Measurements from ENCODE around the gene ENO2.

Gene ENO2

DNA sequence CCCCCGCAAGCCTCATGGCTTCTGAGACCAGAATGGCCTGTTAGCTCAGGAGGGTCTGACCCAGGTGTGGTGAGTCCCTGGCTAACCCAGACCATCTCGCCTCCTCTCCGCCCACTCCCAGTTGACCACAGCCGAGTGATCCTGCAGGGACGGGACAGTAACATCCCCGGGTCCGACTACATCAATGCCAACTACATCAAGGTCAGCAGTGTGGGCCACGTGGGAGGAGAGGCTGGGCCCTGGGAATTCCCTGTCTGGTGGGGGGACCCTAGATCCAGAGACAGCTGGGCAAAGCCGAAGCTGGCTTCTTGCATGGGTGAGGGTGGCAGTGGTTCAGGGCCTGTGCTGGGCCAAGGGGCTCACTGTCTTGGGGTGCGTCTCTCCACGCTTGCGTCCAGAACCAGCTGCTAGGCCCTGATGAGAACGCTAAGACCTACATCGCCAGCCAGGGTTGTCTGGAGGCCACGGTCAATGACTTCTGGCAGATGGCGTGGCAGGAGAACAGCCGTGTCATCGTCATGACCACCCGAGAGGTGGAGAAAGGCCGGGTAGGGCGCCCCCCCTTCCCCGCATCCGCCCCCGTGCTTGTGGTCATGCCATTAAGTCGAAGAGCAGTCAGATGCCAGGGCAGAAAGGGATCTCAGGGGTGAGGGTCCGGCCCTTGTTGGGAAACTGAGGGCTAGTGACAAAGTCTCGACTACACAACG, 41.8 kb downstream of the ENO2 start:
- Mint-ChIP-seq H3K4me1 (ENCODE audit: low read depth in 2 of 2) (peaks cover 83 to 87% of the 10 kb centered on the region in 2 donors), H3K27me3 (no peaks in the 10 kb centered on the region), H3K9me3 (no peaks in the 10 kb centered on the region), H3K27ac (peak overlapping the region; percentile 98 to 99), H3K4me3 (peak overlapping the region; percentile 98), H3K36me3 (ENCODE audit: insufficient read depth) (peaks cover 100% of the 10 kb centered on the region)
- ATAC-seq (replicated peaks) (no peak), DNase-seq (peak in 1 of 3 experiments; percentile 49)

DNA sequence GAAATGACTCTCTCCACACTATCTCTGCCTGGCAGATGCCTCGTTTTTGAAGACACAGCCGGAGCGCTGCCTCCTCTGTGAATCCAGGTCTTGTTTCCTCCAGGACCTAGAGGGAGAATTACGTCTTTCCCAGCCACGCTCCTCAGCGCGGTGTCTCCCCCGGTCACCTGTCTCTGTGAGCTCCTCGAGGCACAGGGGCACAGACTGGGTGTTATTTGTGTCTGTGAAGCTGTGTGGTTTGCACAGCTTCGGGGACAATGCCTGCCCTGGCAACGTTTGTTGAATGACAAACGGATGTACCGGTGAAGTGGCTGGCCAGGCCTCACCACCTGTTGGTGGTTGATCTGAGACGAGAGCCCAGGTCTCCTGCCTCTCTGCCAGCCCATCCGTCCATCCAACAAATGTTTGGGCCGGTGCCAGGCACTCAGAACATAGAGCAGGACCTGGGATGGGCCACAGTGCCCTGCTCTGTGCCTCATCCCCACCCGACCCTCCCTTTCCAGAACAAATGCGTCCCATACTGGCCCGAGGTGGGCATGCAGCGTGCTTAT, 42.8 kb downstream of the ENO2 start:
- H3K4me1 Mint-ChIP-seq (ENCODE audit: low read depth in 2 of 2): peaks cover 90 to 91% of the 10 kb centered on the region in 2 donors
- peaks cover 99% of the 10 kb centered on the region for H3K36me3 Mint-ChIP-seq (ENCODE audit: insufficient read depth)
- H3K27ac Mint-ChIP-seq: peak overlapping the region; percentile 98 to 99
- H3K27me3 Mint-ChIP-seq: no peaks in the 10 kb centered on the region
- DNase-seq: peak in 2 of 3 experiments; percentile 57 to 59
- H3K4me3 Mint-ChIP-seq: peak overlapping the region; percentile 98
- ATAC-seq (replicated peaks): peak; percentile 27
- no peaks in the 10 kb centered on the region for H3K9me3 Mint-ChIP-seq

DNA sequence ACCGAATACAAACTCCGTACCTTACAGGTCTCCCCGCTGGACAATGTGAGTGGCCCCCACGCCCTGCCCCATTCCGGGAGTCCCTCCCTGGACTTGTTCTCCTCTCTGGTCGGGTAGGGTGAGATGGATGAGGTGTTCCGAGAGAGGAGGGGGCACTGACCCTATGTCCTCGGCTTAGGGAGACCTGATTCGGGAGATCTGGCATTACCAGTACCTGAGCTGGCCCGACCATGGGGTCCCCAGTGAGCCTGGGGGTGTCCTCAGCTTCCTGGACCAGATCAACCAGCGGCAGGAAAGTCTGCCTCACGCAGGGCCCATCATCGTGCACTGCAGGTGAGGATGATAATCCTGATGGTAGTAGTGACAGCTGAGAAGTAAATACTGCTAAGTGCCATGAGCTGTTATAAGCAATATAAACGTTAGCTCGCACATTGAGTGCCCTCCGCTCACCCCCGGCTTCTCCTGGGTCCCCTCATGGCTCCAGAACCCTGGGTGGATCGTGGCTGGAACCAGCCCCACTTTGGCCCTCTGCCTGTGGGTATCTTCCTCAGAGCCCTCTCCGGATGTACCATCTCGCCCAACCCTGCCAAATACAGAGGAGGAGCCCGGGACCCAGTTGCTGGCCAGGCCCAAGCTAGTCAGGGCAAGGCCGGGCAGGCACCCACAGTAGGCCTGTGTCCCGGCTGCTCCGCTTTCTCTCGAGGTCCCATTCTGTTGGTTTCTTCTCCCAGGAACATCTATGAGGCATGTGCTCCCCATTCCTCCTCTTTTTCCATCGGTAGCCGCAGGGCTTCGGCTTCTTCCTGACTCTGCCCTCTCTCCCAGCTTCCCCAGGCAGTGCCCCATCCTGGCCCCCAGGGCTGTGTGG, 43.6 kb downstream of the ENO2 start:
- DNase-seq: no peak
- peaks cover 92% of the 10 kb centered on the region for H3K36me3 Mint-ChIP-seq (ENCODE audit: insufficient read depth)
- ATAC-seq (replicated peaks): no peak
- no peaks in the 10 kb centered on the region for H3K9me3 Mint-ChIP-seq
- peaks cover 84% of the 10 kb centered on the region in 2 donors for H3K4me1 Mint-ChIP-seq (ENCODE audit: low read depth in 2 of 2)
- H3K27me3 Mint-ChIP-seq: no peaks in the 10 kb centered on the region
- peak overlapping the region; percentile 98 to 99 for H3K27ac Mint-ChIP-seq
- peak overlapping the region; percentile 98 for H3K4me3 Mint-ChIP-seq

DNA sequence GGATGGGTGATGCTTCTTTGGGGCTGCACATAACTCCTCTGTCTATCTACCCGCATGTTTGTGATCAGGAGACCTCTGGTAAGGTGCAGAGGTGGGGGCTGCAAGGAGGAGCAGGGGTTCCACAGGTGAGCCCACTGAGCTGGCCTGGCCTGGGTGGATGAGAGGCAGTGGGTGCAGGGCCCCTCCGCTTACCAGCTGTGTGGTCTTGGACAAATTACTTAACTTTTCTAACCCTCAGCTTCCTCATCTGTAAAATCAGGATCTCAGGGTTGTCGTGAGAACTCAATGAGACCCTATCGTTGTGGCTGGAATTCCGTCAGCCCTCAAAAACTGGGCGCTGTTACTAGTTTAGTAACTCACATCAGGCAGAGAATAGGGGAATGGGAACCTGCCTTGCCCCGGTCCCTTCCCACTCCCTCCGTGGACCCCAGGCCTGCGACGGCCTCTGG, 44.3 kb downstream of the ENO2 start:
- H3K4me3 Mint-ChIP-seq: peak overlapping the region; percentile 98
- ATAC-seq (replicated peaks): no peak
- H3K36me3 Mint-ChIP-seq (ENCODE audit: insufficient read depth): peaks cover 85% of the 10 kb centered on the region
- H3K27me3 Mint-ChIP-seq: no peaks in the 10 kb centered on the region
- no peak for DNase-seq
- H3K9me3 Mint-ChIP-seq: no peaks in the 10 kb centered on the region
- peak overlapping the region; percentile 98 to 99 for H3K27ac Mint-ChIP-seq
- H3K4me1 Mint-ChIP-seq (ENCODE audit: low read depth in 2 of 2): peaks cover 80% of the 10 kb centered on the region in 2 donors

DNA sequence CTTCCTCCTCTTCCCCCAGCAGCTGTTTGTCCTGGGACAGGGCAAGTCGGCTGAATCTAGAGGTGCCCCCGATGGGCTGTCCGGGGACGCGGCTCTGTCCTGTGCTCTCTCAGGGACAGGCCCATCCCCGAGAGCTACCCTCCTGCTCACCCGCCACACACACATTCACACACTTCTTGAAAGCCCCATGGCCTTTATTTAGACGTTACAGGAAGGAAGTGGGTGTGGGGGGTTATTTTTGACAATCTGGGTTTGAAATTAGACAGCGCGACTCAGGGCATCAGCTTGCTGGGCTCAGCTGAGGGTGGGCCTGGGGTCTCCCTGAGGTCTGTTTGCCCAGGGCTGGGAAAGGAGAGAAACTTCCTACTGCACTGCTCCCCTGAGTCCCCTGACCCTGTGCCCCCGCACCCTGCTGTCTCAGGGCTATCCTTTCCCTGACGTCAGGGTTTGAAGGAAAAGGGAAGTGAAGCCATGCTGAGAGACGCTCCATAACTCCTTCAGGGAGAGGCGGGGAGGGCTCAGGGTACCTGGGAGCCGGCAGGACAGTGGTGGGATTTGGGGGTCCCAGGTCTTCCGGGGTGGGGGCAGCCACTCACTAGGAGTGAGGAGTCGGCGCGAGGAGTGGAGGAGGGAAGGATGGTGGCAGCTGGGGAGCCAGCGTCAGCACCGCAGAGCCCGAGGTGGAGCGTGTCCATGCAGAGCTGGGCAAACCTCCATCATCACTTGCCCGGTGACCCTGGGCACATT, 44.9 kb downstream of the ENO2 start:
- Mint-ChIP-seq H3K27ac (peak overlapping the region; percentile 98 to 99), H3K4me1 (ENCODE audit: low read depth in 2 of 2) (peaks cover 74 to 77% of the 10 kb centered on the region in 2 donors), H3K9me3 (no peaks in the 10 kb centered on the region), H3K36me3 (ENCODE audit: insufficient read depth) (peaks cover 79% of the 10 kb centered on the region), H3K27me3 (no peaks in the 10 kb centered on the region), H3K4me3 (peak overlapping the region; percentile 98)
- ATAC-seq (replicated peaks): peak; percentile 60
- peak; percentile 68 to 77 (median 77) for DNase-seq

DNA sequence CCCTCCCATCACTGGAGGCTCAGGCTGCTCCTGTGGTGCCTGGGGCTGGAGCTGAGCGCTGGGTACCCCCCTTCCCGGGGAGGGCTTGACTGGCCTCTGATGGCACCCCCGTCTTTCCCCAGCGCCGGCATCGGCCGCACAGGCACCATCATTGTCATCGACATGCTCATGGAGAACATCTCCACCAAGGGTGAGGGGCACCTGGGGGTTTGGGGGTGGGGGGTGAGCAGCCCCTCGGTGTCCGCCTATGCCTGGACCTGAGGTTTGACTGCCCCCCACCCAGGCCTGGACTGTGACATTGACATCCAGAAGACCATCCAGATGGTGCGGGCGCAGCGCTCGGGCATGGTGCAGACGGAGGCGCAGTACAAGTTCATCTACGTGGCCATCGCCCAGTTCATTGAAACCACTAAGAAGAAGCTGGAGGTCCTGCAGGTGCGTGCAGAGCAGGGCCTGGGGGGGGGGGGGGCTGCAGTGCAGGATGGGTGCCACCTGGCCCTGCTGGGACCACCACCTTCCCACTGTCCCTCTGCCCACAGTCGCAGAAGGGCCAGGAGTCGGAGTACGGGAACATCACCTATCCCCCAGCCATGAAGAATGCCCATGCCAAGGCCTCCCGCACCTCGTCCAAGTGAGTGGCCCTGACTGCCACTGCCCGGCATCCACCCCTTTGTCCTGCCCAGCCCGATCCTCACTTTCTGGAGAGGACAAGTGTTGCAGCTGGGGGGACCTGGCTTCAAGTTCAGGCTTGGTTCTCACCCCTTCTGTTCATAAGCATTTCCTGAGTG, 45.6 kb downstream of the ENO2 start:
- ATAC-seq (replicated peaks): no peak
- H3K4me1 Mint-ChIP-seq (ENCODE audit: low read depth in 2 of 2): peaks cover 68 to 73% of the 10 kb centered on the region in 2 donors
- H3K27me3 Mint-ChIP-seq: no peaks in the 10 kb centered on the region
- peak overlapping the region; percentile 99 for H3K27ac Mint-ChIP-seq
- H3K4me3 Mint-ChIP-seq: peak overlapping the region; percentile 98
- H3K9me3 Mint-ChIP-seq: no peaks in the 10 kb centered on the region
- DNase-seq: no peak
- H3K36me3 Mint-ChIP-seq (ENCODE audit: insufficient read depth): peaks cover 72% of the 10 kb centered on the region

DNA sequence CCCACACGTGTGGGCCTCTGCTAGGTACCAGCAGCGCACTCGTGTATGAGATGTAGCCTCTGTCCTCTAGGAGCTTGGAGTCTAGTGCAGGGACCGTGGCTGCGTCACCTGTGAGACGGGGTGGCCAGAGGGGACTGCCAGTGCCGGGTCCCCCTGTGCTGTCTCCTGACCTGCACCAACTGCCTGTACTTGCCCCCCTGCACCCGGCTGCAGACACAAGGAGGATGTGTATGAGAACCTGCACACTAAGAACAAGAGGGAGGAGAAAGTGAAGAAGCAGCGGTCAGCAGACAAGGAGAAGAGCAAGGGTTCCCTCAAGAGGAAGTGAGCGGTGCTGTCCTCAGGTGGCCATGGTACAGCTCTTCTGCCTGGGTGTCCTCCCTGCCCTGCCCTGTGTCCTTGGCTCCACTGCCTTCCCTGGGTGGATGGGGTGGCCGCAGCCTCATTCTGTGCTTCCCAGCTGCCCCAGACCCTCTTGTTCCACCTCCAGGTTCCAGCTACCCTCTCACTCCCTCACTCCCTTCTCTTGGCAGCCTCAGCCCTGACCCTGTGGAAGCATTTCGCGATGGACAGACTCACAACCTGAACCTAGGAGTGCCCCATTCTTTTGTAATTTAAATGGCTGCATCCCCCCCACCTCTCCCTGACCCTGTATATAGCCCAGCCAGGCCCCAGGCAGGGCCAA, 46.4 kb downstream of the ENO2 start:
- ATAC-seq (replicated peaks) (peak; percentile 6), DNase-seq (no peak)
- Mint-ChIP-seq H3K4me3 (peak overlapping the region; percentile 87 to 98), H3K36me3 (ENCODE audit: insufficient read depth) (peaks cover 72% of the 10 kb centered on the region), H3K4me1 (ENCODE audit: low read depth in 2 of 2) (peaks cover 66 to 70% of the 10 kb centered on the region in 2 donors), H3K27ac (peak overlapping the region; percentile 99), H3K9me3 (no peaks in the 10 kb centered on the region), H3K27me3 (no peaks in the 10 kb centered on the region)

DNA sequence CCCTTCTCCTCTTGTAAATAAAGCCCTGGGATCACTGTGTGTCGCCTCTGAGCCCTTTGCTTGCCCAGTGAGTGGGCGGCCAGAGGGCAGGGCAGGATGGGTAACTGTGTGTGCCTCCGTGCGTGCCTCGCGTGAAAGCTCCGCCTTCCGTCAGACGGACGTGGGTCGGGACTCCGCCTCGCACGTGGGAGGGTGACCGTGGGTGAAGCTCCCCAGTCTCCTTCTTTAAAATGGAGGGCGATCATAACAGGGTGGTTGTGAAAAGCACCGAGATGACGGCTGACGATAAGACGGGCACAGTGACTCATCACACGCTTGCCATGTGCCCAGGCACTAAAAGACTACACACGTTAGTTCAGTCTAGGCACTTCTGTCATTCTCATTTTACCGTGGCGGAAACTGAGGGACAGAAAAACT, 46.9 kb downstream of the ENO2 start:
- DNase-seq: peak; percentile 83 to 87 (median 86)
- Mint-ChIP-seq H3K27ac (peak overlapping the region; percentile 99), H3K4me3 (peak overlapping the region; percentile 87 to 98), H3K27me3 (no peaks in the 10 kb centered on the region), H3K9me3 (no peaks in the 10 kb centered on the region), H3K4me1 (ENCODE audit: low read depth in 2 of 2) (peaks cover 60 to 64% of the 10 kb centered on the region in 2 donors), H3K36me3 (ENCODE audit: insufficient read depth) (peaks cover 72% of the 10 kb centered on the region)
- peak; percentile 77 for ATAC-seq (replicated peaks)

DNA sequence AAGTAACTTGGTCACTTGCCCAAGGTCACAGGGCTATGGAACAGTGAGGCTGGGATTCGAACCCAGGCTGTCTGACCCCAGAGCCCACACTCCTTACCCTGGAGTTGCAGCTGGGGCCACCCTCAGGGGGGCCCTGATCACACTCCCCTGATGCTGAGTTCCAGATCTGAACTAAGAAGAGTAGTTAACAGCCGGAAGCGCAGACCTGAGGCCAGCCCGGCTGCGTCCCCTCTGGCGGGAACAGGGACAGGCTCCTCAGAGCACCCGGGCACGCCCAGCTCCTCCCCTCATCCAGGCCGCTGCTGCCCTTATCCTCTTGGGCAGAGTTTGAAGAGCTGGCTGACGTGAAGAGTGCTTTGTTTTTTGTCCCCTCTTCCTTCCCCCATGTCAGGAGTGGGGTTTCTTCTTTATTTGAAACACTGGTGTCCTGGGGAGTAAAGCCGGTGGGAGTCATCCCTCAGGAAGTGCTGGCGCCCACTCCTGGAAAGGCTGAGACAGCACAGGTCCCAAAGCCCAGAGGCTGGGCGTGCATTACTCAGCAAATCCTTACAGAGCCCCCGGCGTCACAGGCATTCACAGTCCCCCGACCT, 47.4 kb downstream of the ENO2 start:
- peaks cover 55 to 59% of the 10 kb centered on the region in 2 donors for H3K4me1 Mint-ChIP-seq (ENCODE audit: low read depth in 2 of 2)
- H3K36me3 Mint-ChIP-seq (ENCODE audit: insufficient read depth): peaks cover 72% of the 10 kb centered on the region
- ATAC-seq (replicated peaks): peak; percentile 15
- H3K4me3 Mint-ChIP-seq: peak overlapping the region; percentile 87 to 98
- H3K27me3 Mint-ChIP-seq: no peaks in the 10 kb centered on the region
- H3K9me3 Mint-ChIP-seq: no peaks in the 10 kb centered on the region
- H3K27ac Mint-ChIP-seq: peak overlapping the region; percentile 99
- no peak for DNase-seq

DNA sequence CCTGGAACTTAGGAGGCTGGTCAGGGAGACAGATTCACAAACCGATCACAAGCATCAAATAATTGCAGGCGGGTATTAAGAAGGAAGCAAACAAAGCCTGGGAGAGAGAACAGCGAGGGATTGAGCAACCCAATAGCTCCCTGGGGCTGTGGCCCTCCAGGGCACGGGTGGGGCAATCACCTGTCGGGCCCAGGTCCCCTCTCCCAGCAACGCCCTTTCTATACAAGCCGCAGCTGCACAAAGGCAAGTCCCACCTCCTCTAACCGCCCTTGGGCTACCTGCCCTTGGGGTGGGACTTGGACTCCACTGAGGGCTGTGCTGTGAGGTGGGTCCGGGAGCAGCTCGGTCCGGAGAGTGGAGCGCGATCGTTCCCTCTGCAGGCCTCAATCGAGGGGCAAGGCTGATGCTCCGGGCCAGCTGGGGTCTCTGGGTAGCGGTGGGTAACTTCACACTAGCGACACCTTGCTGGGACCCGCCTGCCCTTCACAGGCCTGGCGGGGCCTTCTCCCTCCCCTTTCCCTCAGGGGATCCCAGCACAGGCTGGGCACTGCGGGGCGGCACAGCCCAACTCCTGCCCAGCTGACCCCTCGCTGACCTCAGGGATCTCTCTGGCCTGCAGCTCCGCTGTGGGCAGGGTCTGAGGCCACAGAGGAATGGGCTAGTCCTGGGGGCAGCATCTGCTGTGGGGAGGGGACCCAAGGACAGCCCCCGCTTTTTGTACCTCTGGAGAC, 48.1 kb downstream of the ENO2 start:
- Mint-ChIP-seq H3K4me3 (peak overlapping the region; percentile 87 to 98), H3K27me3 (no peaks in the 10 kb centered on the region), H3K27ac (peak overlapping the region; percentile 99), H3K36me3 (ENCODE audit: insufficient read depth) (peaks cover 70% of the 10 kb centered on the region), H3K9me3 (no peaks in the 10 kb centered on the region), H3K4me1 (ENCODE audit: low read depth in 2 of 2) (peaks cover 49 to 54% of the 10 kb centered on the region in 2 donors)
- ATAC-seq (replicated peaks): no peak
- no peak for DNase-seq

DNA sequence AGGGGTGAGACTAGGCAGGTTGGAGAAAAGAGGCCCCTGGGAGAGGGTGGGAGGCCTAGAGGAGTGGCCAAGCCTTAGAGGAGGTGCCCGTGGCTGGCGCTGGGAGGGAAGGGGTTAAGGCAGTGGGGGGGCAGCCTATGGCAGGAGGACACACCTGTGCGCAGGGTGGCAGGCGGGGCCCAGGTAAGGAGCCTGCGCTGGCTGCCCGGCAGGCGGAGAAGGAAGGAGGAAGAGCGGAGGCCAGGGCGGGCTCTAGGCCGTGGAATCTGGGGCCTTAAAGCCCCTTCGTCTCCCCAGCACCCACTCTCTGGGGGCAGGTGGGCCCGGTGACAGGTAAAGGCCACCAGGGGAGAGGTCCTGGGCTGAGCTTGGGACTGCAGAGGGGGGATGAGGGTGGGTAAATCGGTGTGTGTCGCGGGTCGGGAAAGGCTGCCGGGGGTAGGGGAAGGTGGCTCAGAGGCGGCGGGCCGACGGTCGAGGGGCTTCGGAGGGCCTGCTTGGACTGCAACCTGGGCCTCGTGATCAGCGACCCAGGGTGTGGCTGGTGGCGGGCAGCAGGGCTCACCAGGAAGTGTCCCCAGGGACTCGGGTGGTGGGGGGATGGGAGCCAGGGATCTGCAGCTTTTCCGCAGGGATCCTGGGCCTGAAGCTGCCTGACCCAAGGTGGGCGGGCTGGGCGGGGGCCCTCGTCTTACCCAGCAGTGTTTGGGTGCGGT, 48.8 kb downstream of the ENO2 start:
- DNase-seq: no peak
- no peaks in the 10 kb centered on the region for H3K27me3 Mint-ChIP-seq
- H3K9me3 Mint-ChIP-seq: no peaks in the 10 kb centered on the region
- H3K4me1 Mint-ChIP-seq (ENCODE audit: low read depth in 2 of 2): peaks cover 44 to 47% of the 10 kb centered on the region in 2 donors
- H3K4me3 Mint-ChIP-seq: no peak overlapping the region
- no peak for ATAC-seq (replicated peaks)
- H3K27ac Mint-ChIP-seq: peak overlapping the region; percentile 99
- H3K36me3 Mint-ChIP-seq (ENCODE audit: insufficient read depth): peaks cover 65% of the 10 kb centered on the region
